ENCODE data around the gene MPND. TPM values are rescaled to one million over a fixed set of nuclear protein-coding genes. Genes with fewer than 3 reads are reported as not detected.
A peak's percentile ranks its signal among the peaks of the same experiment; 100 is the strongest.

Gene MPND
- total and polyA plus RNA-seq, 2 of the 13 experiments (the other 11 are each of a cell fraction or from before 2014, with no cell fraction given) = 10.8 to 15.8 TPM

DNA sequence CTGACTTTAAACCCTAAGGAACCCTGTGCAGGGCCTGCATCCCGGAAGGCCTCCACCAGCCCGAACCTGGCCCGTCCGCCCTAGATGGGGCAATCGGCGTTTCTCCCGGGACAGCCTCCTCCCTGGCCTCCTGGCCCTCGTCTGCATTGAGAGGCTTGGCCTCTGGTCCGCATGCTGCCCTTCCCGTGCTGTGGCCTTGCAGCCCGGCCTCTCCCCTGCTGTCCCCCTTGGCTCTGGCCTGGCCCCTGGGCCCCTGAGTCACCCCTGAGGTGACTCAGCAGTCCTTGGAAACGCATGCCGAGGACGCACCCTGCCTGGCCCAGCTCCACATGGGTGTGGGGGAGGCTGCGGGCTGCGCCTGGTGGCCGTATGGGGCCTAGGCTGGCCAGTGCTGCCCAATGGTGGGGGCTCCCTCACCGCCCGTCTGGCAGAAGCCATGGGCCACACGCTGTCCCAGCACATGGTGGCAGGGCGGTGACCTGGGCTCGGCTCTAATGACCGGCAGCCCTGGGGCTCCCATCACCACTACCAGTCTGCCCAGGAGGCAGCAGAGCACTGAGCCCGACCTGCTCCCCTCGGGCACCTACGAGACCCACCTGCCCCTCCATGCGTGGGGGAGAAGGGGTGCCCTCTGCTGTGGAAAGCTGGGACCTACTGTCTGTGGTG, 31.3 kb downstream of the MPND start (continued):
- TF ChIP-seq, protein P1, sequence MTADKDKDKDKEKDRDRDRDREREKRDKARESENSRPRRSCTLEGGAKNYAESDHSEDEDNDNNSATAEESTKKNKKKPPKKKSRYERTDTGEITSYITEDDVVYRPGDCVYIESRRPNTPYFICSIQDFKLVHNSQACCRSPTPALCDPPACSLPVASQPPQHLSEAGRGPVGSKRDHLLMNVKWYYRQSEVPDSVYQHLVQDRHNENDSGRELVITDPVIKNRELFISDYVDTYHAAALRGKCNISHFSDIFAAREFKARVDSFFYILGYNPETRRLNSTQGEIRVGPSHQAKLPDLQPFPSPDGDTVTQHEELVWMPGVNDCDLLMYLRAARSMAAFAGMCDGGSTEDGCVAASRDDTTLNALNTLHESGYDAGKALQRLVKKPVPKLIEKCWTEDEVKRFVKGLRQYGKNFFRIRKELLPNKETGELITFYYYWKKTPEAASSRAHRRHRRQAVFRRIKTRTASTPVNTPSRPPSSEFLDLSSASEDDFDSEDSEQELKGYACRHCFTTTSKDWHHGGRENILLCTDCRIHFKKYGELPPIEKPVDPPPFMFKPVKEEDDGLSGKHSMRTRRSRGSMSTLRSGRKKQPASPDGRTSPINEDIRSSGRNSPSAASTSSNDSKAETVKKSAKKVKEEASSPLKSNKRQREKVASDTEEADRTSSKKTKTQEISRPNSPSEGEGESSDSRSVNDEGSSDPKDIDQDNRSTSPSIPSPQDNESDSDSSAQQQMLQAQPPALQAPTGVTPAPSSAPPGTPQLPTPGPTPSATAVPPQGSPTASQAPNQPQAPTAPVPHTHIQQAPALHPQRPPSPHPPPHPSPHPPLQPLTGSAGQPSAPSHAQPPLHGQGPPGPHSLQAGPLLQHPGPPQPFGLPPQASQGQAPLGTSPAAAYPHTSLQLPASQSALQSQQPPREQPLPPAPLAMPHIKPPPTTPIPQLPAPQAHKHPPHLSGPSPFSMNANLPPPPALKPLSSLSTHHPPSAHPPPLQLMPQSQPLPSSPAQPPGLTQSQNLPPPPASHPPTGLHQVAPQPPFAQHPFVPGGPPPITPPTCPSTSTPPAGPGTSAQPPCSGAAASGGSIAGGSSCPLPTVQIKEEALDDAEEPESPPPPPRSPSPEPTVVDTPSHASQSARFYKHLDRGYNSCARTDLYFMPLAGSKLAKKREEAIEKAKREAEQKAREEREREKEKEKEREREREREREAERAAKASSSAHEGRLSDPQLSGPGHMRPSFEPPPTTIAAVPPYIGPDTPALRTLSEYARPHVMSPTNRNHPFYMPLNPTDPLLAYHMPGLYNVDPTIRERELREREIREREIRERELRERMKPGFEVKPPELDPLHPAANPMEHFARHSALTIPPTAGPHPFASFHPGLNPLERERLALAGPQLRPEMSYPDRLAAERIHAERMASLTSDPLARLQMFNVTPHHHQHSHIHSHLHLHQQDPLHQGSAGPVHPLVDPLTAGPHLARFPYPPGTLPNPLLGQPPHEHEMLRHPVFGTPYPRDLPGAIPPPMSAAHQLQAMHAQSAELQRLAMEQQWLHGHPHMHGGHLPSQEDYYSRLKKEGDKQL (CRISPR knock-in tag; IDR thresholded peaks at IDR 0.05; ENCODE audit: low read depth) = 0 out of 2 replicates have a peak, but pooled peaks have one; percentile 27
- TF ChIP-seq SIN3A (IDR thresholded peaks at IDR 0.05; ENCODE audit: borderline replicate concordance, low read depth, low read length) (peak; percentile 77; the same call in 1 of the 2 replicates), AGO2 (optimal IDR thresholded peaks at IDR 0.05; ENCODE audit: low read depth, low read length) (peak; percentile 50), TOPORS (CRISPR knock-in tag; IDR thresholded peaks at IDR 0.05) (0 out of 2 replicates have a peak, but pooled peaks have one; percentile 69), ZNF335 (CRISPR knock-in tag; IDR thresholded peaks at IDR 0.05) (peak; percentile 79), ZNF225 (CRISPR knock-in tag; IDR thresholded peaks at IDR 0.05) (no peak), ZNF143 (CRISPR knock-in tag; IDR thresholded peaks at IDR 0.05) (no peak), MTA1 (CRISPR knock-in tag; IDR thresholded peaks at IDR 0.05; ENCODE audit: borderline replicate concordance) (peak; percentile 65; the same call in 1 of the 2 replicates), NFRKB (IDR thresholded peaks at IDR 0.05) (no peak), ZSCAN21 (CRISPR knock-in tag; IDR thresholded peaks at IDR 0.05; ENCODE audit: borderline replicate concordance) (peak; percentile 97), ZNF10 (CRISPR knock-in tag; IDR thresholded peaks at IDR 0.05; ENCODE audit: borderline replicate concordance, low read depth) (no peak), DNMT3B (CRISPR knock-in tag; conservative IDR thresholded peaks at IDR 0.05) (peak; percentile 71; the same call in 1 of the 2 replicates), PCBP2 (optimal IDR thresholded peaks at IDR 0.05; ENCODE audit: low read depth, low read length, poor library complexity, severe bottlenecking) (no peak), MED8 (CRISPR knock-in tag; IDR thresholded peaks at IDR 0.05; ENCODE audit: insufficient replicate concordance) (peak; percentile 83), EZH2 (conservative IDR thresholded peaks at IDR 0.05; ENCODE audit: low read depth, low read length) (no peak), ZBTB38 (CRISPR knock-in tag; IDR thresholded peaks at IDR 0.05) (peak; percentile 99), GPN1 (CRISPR knock-in tag; IDR thresholded peaks at IDR 0.05; ENCODE audit: borderline replicate concordance) (no peak), ZNF329 (CRISPR knock-in tag; IDR thresholded peaks at IDR 0.05; ENCODE audit: low read depth) (peak; percentile 58; the same call in 1 of the 2 replicates), NCOA2 (CRISPR knock-in tag; IDR thresholded peaks at IDR 0.05) (peak; percentile 72), GFI1 (CRISPR knock-in tag; IDR thresholded peaks at IDR 0.05; ENCODE audit: borderline replicate concordance) (no peak), RFX1 (IDR thresholded peaks at IDR 0.05) (no peak), NFYC (CRISPR knock-in tag; IDR thresholded peaks at IDR 0.05) (peak; percentile 47; the same call in 1 of the 2 replicates)
- TF ChIP-seq, protein P2, sequence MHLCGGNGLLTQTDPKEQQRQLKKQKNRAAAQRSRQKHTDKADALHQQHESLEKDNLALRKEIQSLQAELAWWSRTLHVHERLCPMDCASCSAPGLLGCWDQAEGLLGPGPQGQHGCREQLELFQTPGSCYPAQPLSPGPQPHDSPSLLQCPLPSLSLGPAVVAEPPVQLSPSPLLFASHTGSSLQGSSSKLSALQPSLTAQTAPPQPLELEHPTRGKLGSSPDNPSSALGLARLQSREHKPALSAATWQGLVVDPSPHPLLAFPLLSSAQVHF (CRISPR knock-in tag; IDR thresholded peaks at IDR 0.05) = no peak
- TF ChIP-seq, protein P3, sequence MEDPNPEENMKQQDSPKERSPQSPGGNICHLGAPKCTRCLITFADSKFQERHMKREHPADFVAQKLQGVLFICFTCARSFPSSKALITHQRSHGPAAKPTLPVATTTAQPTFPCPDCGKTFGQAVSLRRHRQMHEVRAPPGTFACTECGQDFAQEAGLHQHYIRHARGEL (CRISPR knock-in tag; IDR thresholded peaks at IDR 0.05) = no peak
- TF ChIP-seq, protein P4, sequence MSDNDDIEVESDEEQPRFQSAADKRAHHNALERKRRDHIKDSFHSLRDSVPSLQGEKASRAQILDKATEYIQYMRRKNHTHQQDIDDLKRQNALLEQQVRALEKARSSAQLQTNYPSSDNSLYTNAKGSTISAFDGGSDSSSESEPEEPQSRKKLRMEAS (IDR thresholded peaks at IDR 0.05) = peak; percentile 94

Measured in HepG2 (cell line).